ENCODE results near the gene MALRD1.

GRCh38 chr10:19417740-19418139 lies 369.1 kb downstream of the MALRD1 start:
- TF ChIP-seq EZH2 (IDR thresholded peaks at IDR 0.05; ENCODE audit: insufficient read depth, poor library complexity, severe bottlenecking) (no peak), EZH2phosphoT487 (IDR thresholded peaks at IDR 0.05; ENCODE audit: insufficient read depth, low read depth) (no peak)

All from GM23248 (cell line).